ENCODE data around the gene AP3M1.
"Not testable (repeated sequence)": the region's sequence is repeated elsewhere in the genome, so short reads cannot be mapped to it uniquely, and the experiment has no call there.

- not testable (repeated sequence) for TF ChIP-seq POLR2A, CTCF (IDR thresholded peaks at IDR 0.05)
Measured at GRCh38 chr10:74188617-74189016, 38.0 kb upstream of the AP3M1 start.
